GM23248 (cell line): Measurements from ENCODE around the gene ADSS2. TPM values are rescaled to one million over a fixed set of nuclear protein-coding genes. Genes with fewer than 3 reads are reported as not detected.
A peak's percentile ranks its signal among the peaks of the same experiment; 100 is the strongest.

Experiments
- DNase-seq: peaks from one replicate; pipeline ENCODE4 v3.0.0-alpha.2; 2015
- H2AFZ ChIP-seq: fragments of 200-600 bp; sonication (generic); 2 replicates; pipeline ENCODE4 v1.6.1; 2016; ENCODE audit warnings: antibody characterized with exemption
- H3F3A ChIP-seq: fragments of 200-600 bp; sonication (generic); 2 replicates; pipeline ENCODE4 v1.6.1; 2016; ENCODE audit warnings: mild to moderate bottlenecking, antibody characterized with exemption, mixed run types; ENCODE audit not compliant: insufficient read depth
- H3K27ac ChIP-seq: fragments of 200-600 bp; sonication (generic); 2 replicates; pipeline ENCODE4 v1.5.1; 2016; ENCODE audit warnings: mild to moderate bottlenecking
- H3K27me3 ChIP-seq: fragments of 200-600 bp; sonication (generic); replicated peaks from 2 replicates; pipeline ENCODE4 v1.6.1; 2016; ENCODE audit warnings: mild to moderate bottlenecking; ENCODE audit not compliant: insufficient read depth
- H3K36me3 ChIP-seq: fragments of 200-600 bp; sonication (generic); 2 replicates; pipeline ENCODE4 v1.6.1; 2016; ENCODE audit warnings: low read depth, mild to moderate bottlenecking
- H3K4me1 ChIP-seq: fragments of 200-600 bp; sonication (generic); 2 replicates; pipeline ENCODE4 v1.6.1; 2016; ENCODE audit warnings: mild to moderate bottlenecking; ENCODE audit not compliant: insufficient read depth
- H3K4me2 ChIP-seq: fragments of 200-600 bp; sonication (generic); one replicate; pipeline ENCODE4 v1.6.1; 2016; ENCODE audit warnings: mild to moderate bottlenecking; ENCODE audit not compliant: unreplicated experiment
- H3K4me3 ChIP-seq: fragments of 200-600 bp; sonication (generic); 2 replicates; pipeline ENCODE4 v1.5.1; 2016; ENCODE audit warnings: mild to moderate bottlenecking
- H3K79me2 ChIP-seq: fragments of 200-600 bp; sonication (generic); 2 replicates; pipeline ENCODE4 v1.6.1; 2016; ENCODE audit warnings: mild to moderate bottlenecking; ENCODE audit not compliant: insufficient read depth
- H3K9ac ChIP-seq: fragments of 200-600 bp; sonication (generic); 2 replicates; pipeline ENCODE4 v1.6.1; 2016; ENCODE audit warnings: mild to moderate bottlenecking
- H3K9me2 ChIP-seq: fragments of 200-600 bp; sonication (generic); 2 replicates; pipeline ENCODE4 v1.6.1; 2016; ENCODE audit warnings: mixed run types, mild to moderate bottlenecking, moderate library complexity; ENCODE audit not compliant: insufficient read depth
- H3K9me3 ChIP-seq: fragments of 200-600 bp; sonication (generic); one replicate; pipeline ENCODE4 v1.6.1; 2017; ENCODE audit warnings: low read depth
- H4K20me1 ChIP-seq: fragments of 200-600 bp; sonication (generic); 2 replicates; pipeline ENCODE4 v1.6.0; 2016; ENCODE audit not compliant: insufficient read depth
- EZH2 ChIP-seq: fragments of 200-600 bp; sonication (generic); IDR thresholded peaks from 2 replicates; pipeline ENCODE4 v1.6.1; 2018; ENCODE audit warnings: antibody characterized with exemption, mild to moderate bottlenecking; ENCODE audit not compliant: insufficient read depth, poor library complexity, severe bottlenecking
- EZH2phosphoT487 ChIP-seq: fragments of 200-600 bp; sonication (generic); IDR thresholded peaks from 2 replicates; pipeline ENCODE4 v1.6.1; 2018; ENCODE audit warnings: antibody characterized with exemption, moderate library complexity, mild to moderate bottlenecking, low read depth; ENCODE audit not compliant: insufficient read depth
- WGBS, 2 experiments: methylation state at CpG; one replicate each; pipeline ENCODE4 v1.1.6; 2015 to 2017; ENCODE audit warnings: low lambda C conversion rate in 2 of 2, low coverage in 1 of 2; ENCODE audit errors: missing lambda C conversion rate in 2 of 2; 5-methylcytosine and 5-hydroxymethylcytosine counted together
- in situ Hi-C: fragments of 300-500 bp; cut with MboI; formaldehyde crosslinking; loops from 2 replicates; pipeline ENCODE4 v1.15.0; 2020
- polyA plus RNA-seq: library from polyadenylated mRNA; unstranded; fragments of >200 nt; fragmentation: Nextera tagmentation; extraction: Ambion mirVana; gene quantifications from 2 replicates; pipeline ENCODE4 v1.2.1, GENCODE V29; 2016
- total RNA-seq: library from RNA; depleted of rRNA; stranded (reverse); fragments of >200 nt; shearing (Covaris generic); gene quantifications from 2 replicates; pipeline ENCODE4 v1.2.3, GENCODE V29; 2014

The ADSS2 gene
- total and polyA plus RNA-seq, 2 experiments from 2014 or later, result 38.8 to 55.0 TPM

DNA sequence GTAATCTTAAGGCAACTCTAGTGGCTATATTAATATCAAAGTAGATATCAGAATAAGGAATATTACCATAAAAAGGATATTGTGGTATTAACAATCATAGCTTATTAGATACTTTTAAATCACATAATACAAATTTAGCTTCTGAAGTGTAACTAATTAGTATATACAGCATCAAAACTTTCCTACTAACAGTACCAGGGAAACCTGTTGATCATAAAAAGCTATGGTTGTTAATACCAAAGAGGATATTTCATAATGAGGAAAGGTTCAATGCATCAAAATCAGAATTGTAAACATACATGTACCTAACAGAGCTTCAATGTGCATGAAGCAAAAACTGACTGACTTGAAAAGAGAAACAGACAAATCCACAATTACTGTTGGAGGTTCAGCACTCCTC lies 24.1 kb downstream of the ADSS2 start:
- no peak for TF ChIP-seq EZH2
- no peak for TF ChIP-seq EZH2phosphoT487
- Histone ChIP-seq H2AFZ (no peak overlapping the region), H3K27ac (no peak overlapping the region), H3K4me1 (no peaks in the 10 kb centered on the region), H3K9me2 (no peaks in the 10 kb centered on the region), H3K9me3 (no peaks in the 10 kb centered on the region), H3K4me3 (no peak overlapping the region), H3K9ac (no peak overlapping the region), H3K4me2 (no peak overlapping the region), H3K27me3 (no peaks in the 10 kb centered on the region), H3K79me2 (peaks cover 40% of the 10 kb centered on the region), H4K20me1 (no peaks in the 10 kb centered on the region), H3K36me3 (peaks cover 23% of the 10 kb centered on the region), H3F3A (no peaks in the 10 kb centered on the region; the same call in 1 of the 2 replicates)
- in situ Hi-C loops, result no loop called here
- no peak for DNase-seq

DNA sequence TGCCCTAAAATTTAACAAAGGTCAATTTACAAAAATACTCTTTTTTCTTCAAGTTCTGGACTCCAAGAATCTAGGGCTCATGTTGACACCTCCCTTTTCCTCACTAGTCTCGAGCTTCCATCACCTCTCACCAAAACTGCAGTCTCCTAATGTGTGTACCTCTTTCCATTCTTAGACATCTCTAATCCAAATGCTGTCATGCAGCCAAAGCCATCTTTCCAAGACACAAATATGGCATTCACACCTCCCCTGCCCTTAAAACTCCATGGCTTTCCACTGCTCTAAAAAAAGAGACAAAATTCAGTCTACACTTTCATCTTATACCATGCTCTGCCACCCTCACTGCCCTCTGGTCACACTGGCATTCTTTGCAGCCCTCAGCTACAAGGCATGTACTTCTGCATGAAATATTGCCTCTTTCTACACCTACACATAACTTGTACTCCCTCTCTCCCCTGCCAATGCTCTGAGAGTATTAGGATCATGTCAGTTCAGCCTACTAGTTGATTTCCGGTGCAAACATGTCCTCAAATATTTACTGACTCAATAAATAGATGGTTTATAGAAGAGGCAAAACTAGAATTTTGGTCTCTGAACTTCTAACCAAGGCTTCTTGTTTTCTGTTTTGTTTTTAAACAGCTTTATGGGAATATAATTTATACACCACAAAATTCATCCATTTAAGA lies 26.9 kb downstream of the ADSS2 start:
- TF ChIP-seq EZH2 (no peak), EZH2phosphoT487 (no peak)
- no peaks in the 10 kb centered on the region; the same call in 1 of the 2 replicates for H3F3A ChIP-seq
- H4K20me1 ChIP-seq, result no peaks in the 10 kb centered on the region
- no peak overlapping the region for H3K27ac ChIP-seq
- no peaks in the 10 kb centered on the region for H3K9me2 ChIP-seq
- in situ Hi-C loops, result no loop called here
- no peak overlapping the region for H3K4me3 ChIP-seq
- 95 to 98% methylated on average over 2 of the region's 2 CpGs for WGBS, 2 experiments
- peaks cover 37% of the 10 kb centered on the region for H3K36me3 ChIP-seq
- no peak overlapping the region for H2AFZ ChIP-seq
- no peak overlapping the region for H3K4me2 ChIP-seq
- peaks cover 29% of the 10 kb centered on the region for H3K79me2 ChIP-seq
- no peaks in the 10 kb centered on the region for H3K27me3 ChIP-seq
- H3K9me3 ChIP-seq, result no peaks in the 10 kb centered on the region
- DNase-seq, result no peak
- no peak overlapping the region for H3K9ac ChIP-seq
- H3K4me1 ChIP-seq, result no peaks in the 10 kb centered on the region

DNA sequence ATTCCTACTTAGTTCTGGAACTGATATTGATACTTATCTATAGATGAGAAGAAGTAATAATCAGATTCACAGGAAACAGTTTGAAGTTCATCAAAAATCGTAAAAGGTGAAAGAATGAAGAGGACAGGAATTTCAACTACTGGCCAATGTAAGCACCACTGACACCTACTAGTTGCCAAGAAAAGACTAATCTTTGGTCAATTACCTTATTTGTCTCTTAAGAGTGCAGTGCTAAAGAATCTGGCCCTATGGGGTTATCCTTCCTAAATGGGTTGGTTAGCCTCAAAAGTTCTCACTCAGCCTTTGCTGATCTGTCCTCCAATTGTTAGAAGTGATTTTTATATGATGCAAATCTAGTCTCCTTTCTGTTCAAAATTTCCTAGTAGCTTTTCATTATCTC lies 29.5 kb downstream of the ADSS2 start:
- Histone ChIP-seq H3K4me3 (no peak overlapping the region), H3K9ac (no peak overlapping the region), H3K4me1 (no peaks in the 10 kb centered on the region), H4K20me1 (no peaks in the 10 kb centered on the region), H3K27me3 (no peaks in the 10 kb centered on the region), H3K36me3 (peaks cover 49% of the 10 kb centered on the region), H3K9me3 (no peaks in the 10 kb centered on the region), H3K27ac (no peak overlapping the region), H3K79me2 (peaks cover 7% of the 10 kb centered on the region), H3F3A (no peaks in the 10 kb centered on the region; the same call in 1 of the 2 replicates), H3K9me2 (no peaks in the 10 kb centered on the region), H3K4me2 (no peak overlapping the region), H2AFZ (no peak overlapping the region)
- 72 to 83% methylated on average over 1 of the region's 1 CpG for WGBS, 2 experiments
- TF ChIP-seq EZH2 (no peak), EZH2phosphoT487 (no peak)
- DNase-seq, result peak; percentile 19
- in situ Hi-C loops, result no loop called here

DNA sequence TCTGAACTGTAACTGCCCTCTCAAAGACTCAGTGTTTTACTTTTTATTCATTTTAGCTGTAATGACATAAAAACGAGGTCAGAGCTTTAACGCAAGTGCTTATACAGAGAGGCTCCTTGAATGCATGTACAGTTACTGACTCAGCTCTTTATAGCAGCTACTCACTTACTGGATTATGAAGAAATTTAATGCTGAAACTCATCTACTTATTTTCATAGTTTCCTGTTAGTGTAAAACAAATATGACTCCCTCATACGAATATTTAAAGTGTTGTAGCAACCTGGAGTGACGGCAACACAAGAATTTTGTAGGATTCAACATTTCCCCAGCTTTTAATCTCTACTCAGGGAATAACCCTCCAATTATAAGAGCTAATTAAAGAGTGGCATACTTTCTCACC lies 32.7 kb downstream of the ADSS2 start:
- Histone ChIP-seq H3K4me2 (no peak overlapping the region), H3K4me1 (no peaks in the 10 kb centered on the region), H3K27me3 (no peaks in the 10 kb centered on the region), H3K36me3 (peaks cover 71% of the 10 kb centered on the region), H3K27ac (no peak overlapping the region), H3K9ac (no peak overlapping the region), H3F3A (peaks cover 10% of the 10 kb centered on the region; the same call in 1 of the 2 replicates), H4K20me1 (no peaks in the 10 kb centered on the region), H3K9me2 (no peaks in the 10 kb centered on the region), H2AFZ (no peak overlapping the region), H3K4me3 (no peak overlapping the region), H3K9me3 (no peaks in the 10 kb centered on the region), H3K79me2 (no peaks in the 10 kb centered on the region)
- WGBS, 2 experiments, result 92 to 99% methylated on average over 4 of the region's 4 CpGs
- in situ Hi-C loops, result no loop called here
- TF ChIP-seq EZH2phosphoT487, result no peak
- TF ChIP-seq EZH2, result no peak
- DNase-seq, result no peak

DNA sequence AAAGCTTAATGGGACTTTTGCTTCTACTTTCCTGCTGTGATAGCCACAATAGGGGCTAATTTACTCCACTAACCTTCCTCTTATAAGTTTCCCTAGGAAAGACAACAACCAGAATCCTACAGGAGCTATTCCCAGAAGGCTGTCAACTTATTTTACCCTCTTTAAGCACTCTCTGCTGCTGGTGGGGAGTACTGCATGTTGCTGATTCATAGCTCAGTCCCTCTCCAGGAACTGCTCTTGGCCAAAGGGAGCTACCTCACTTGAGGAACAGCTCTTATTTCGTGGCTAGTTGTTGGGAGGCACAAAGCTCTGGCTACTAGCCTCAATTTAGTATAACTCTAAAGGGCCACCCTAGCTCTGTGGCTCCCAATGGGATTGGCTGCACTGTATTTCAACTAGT lies 37.2 kb downstream of the ADSS2 start:
- in situ Hi-C loops, result no loop called here
- no peak overlapping the region for H3K27ac ChIP-seq

More for the DNA sequence above, 37.2 kb downstream of the ADSS2 start:
- Histone ChIP-seq H3K79me2 (no peaks in the 10 kb centered on the region), H4K20me1 (no peaks in the 10 kb centered on the region), H3K9ac (no peak overlapping the region), H3K4me3 (no peak overlapping the region), H2AFZ (no peak overlapping the region), H3K4me1 (no peaks in the 10 kb centered on the region), H3K36me3 (peaks cover 56% of the 10 kb centered on the region), H3F3A (peaks cover 10% of the 10 kb centered on the region; the same call in 1 of the 2 replicates), H3K27me3 (no peaks in the 10 kb centered on the region), H3K9me2 (no peaks in the 10 kb centered on the region), H3K4me2 (no peak overlapping the region), H3K9me3 (no peaks in the 10 kb centered on the region)
- 78 to 89% methylated on average over 1 of the region's 1 CpG for WGBS, 2 experiments
- no peak for TF ChIP-seq EZH2
- no peak for TF ChIP-seq EZH2phosphoT487
- peak; percentile 78 for DNase-seq
